ENCODE results near the gene KARS1. TPM values are rescaled to one million over a fixed set of nuclear protein-coding genes. Genes with fewer than 3 reads are reported as not detected.

Gene KARS1
- total RNA-seq, 1 experiment from 2014 or later: 181 TPM

DNA sequence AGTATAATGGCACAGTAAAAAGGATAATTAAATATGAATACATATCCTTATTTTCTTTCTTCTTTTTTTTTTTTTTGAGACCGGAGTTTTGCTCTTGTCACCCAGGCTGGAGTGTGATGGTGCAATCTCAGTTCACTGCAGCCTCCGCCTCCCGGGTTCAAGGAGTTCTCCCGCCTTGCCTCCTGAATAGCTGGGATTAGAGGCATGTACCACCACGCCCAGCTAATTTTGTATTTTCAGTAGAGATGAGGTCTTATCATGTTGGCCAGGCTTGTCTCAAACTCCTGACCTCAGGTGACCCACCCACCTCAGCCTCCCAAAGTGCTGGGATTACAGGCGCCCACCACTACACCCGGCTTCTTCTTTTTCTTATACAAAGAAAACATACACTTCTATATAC is 69.3 kb downstream of the KARS1 start:
- no peak overlapping the region for H2AK5ac ChIP-seq (ENCODE audit: insufficient read length, low read length)
- no peaks in the 10 kb centered on the region for H3K79me1 ChIP-seq (ENCODE audit: insufficient read depth, low read depth, low read length, poor library complexity, severe bottlenecking)
- H2BK5ac ChIP-seq (ENCODE audit: insufficient read length, low read length): no peak overlapping the region
- H3T11ph ChIP-seq (ENCODE audit: low read length): no peak overlapping the region
- H4K5ac ChIP-seq (ENCODE audit: insufficient read length, low read depth, low read length): no peak overlapping the region
- no peaks in the 10 kb centered on the region for H3K79me2 ChIP-seq (ENCODE audit: insufficient read depth, low read length)
- no CpG with 5 or more reads among the region's 7 CpGs for WGBS (ENCODE audit: extremely low coverage, insufficient read length, low lambda C conversion rate)
- no peak overlapping the region for H4K8ac ChIP-seq (replicated peaks; ENCODE audit: insufficient read length, low read depth, low read length)
- H3K4me1 ChIP-seq (ENCODE audit: insufficient read depth, low read length): peaks cover 8% of the 10 kb centered on the region; the same call in 1 of the 2 replicates
- H3K4me2 ChIP-seq (ENCODE audit: insufficient read depth, insufficient read length, low read length): no peak overlapping the region
- H2BK15ac ChIP-seq (ENCODE audit: low read depth, low read length): no peak overlapping the region
- H3K27ac ChIP-seq (ENCODE audit: insufficient read length, low read depth, low read length): no peak overlapping the region
- Mint-ChIP-seq H3K9me3 (no peaks in the 10 kb centered on the region), H3K27me3 (ENCODE audit: low read depth) (no peaks in the 10 kb centered on the region), H3K27ac (no peak overlapping the region; a peak in 1 of 7 replicates), H3K36me3 (ENCODE audit: insufficient read depth in 1 of 3, low read depth in 3 of 3) (peaks cover 14 to 51% (median 43%) of the 10 kb centered on the region in 3 experiments; a peak in 6 of 7 replicates), H3K4me3 (no peak overlapping the region), H3K4me1 (peaks cover 14 to 15% of the 10 kb centered on the region in 2 experiments)
- no peak overlapping the region for H3K14ac ChIP-seq (ENCODE audit: insufficient read depth, low read length)
- DNase-seq: no peak
- H3K9ac ChIP-seq (ENCODE audit: extremely low read depth, insufficient read length, low read length): no peak overlapping the region
- no peak overlapping the region for H3K4ac ChIP-seq (ENCODE audit: low read depth, low read length)
- TF ChIP-seq, protein P1, sequence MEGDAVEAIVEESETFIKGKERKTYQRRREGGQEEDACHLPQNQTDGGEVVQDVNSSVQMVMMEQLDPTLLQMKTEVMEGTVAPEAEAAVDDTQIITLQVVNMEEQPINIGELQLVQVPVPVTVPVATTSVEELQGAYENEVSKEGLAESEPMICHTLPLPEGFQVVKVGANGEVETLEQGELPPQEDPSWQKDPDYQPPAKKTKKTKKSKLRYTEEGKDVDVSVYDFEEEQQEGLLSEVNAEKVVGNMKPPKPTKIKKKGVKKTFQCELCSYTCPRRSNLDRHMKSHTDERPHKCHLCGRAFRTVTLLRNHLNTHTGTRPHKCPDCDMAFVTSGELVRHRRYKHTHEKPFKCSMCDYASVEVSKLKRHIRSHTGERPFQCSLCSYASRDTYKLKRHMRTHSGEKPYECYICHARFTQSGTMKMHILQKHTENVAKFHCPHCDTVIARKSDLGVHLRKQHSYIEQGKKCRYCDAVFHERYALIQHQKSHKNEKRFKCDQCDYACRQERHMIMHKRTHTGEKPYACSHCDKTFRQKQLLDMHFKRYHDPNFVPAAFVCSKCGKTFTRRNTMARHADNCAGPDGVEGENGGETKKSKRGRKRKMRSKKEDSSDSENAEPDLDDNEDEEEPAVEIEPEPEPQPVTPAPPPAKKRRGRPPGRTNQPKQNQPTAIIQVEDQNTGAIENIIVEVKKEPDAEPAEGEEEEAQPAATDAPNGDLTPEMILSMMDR (conservative IDR thresholded peaks at IDR 0.05): no peak
- no peaks in the 10 kb centered on the region for H3K23me2 ChIP-seq (ENCODE audit: insufficient read length, low read depth, low read length, poor library complexity, severe bottlenecking)
- H4K91ac ChIP-seq (ENCODE audit: insufficient read length, low read depth, low read length): no peak overlapping the region
- H3K27me3 ChIP-seq (ENCODE audit: insufficient read depth, low read length): no peaks in the 10 kb centered on the region
- no peak overlapping the region for H2AFZ ChIP-seq (ENCODE audit: low read length)
- no peak overlapping the region for H2BK20ac ChIP-seq (ENCODE audit: low read depth, low read length, poor library complexity, severe bottlenecking)
- no peak overlapping the region for H2BK120ac ChIP-seq (ENCODE audit: low read depth, low read length, poor library complexity, severe bottlenecking)
- no peak overlapping the region for H3K23ac ChIP-seq (ENCODE audit: insufficient read length, low read depth, low read length)
- H4K20me1 ChIP-seq (ENCODE audit: control insufficient read depth, insufficient read depth, insufficient read length): no peaks in the 10 kb centered on the region
- no peak overlapping the region for H3K56ac ChIP-seq (ENCODE audit: insufficient read length, low read depth, low read length)
- H3K9me3 ChIP-seq (ENCODE audit: control insufficient read depth, low read depth, low read length): no peaks in the 10 kb centered on the region
- no peak overlapping the region for H2BK12ac ChIP-seq (ENCODE audit: insufficient read length, low read depth, low read length)
- no peak overlapping the region for H3K18ac ChIP-seq (ENCODE audit: insufficient read length, low read depth, low read length)

Other genes starting within 250 kb of the KARS1 start
- gene CFDP1, start 214.2 kb downstream of the KARS1 start, total RNA-seq (2021): 89.1 and 89.2 TPM in 2 replicates
- 43.4 and 46.8 TPM in 2 replicates for gene TMEM170A, start 183.0 kb downstream of the KARS1 start, total RNA-seq (2021)
- 20.7 and 20.8 TPM in 2 replicates for gene CHST6, start 152.2 kb downstream of the KARS1 start, total RNA-seq (2021)
- gene CHST5, start 111.6 kb downstream of the KARS1 start, total RNA-seq (2021): 0.11 TPM in 1 of 2 replicates, not detected in the other
- 3.4 and 5.2 TPM in 2 replicates for gene TMEM231, start 91.4 kb downstream of the KARS1 start, total RNA-seq (2021)
- 60.5 and 62.6 TPM in 2 replicates for gene GABARAPL2, start 81.3 kb downstream of the KARS1 start, total RNA-seq (2021)
- 42.4 and 54.2 TPM in 2 replicates for gene ADAT1, start 24.4 kb downstream of the KARS1 start, total RNA-seq (2021)
- 15.6 and 15.9 TPM in 2 replicates for gene TERF2IP, start 108 bp upstream of the KARS1 start, total RNA-seq (2021)
- not detected in 2 replicates for gene CPHXL2, start 29.3 kb upstream of the KARS1 start, total RNA-seq (2021)
- not detected in 2 replicates for gene DUXB, start 53.8 kb upstream of the KARS1 start, total RNA-seq (2021)
- not detected in 2 replicates for gene CPHXL, start 78.8 kb upstream of the KARS1 start, total RNA-seq (2021)

All from H9 (cell line).